ENCODE data around the gene KHDRBS2.

The KHDRBS2 gene

DNA sequence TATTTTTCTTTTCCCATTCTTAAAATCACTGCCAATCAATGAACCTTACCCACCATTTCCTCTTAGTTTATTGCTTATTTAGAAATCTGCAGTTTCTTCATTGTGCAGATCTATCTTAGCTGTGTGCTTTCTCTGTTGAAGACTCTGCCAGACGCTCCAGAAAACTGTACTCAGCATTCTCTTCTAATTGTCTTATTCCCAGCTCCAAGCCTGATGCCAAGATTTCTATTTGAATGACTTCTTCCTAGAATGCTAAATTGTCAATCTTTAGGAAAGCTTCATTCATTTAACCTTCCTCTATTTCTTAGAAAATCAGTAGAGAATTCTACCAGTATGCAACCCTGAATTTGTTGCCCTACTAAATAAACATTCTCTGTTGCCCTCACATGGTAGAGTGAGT lies 308.9 kb downstream of the KHDRBS2 start:
- no peak overlapping the region for H3K27ac ChIP-seq
- TF ChIP-seq, protein P1, sequence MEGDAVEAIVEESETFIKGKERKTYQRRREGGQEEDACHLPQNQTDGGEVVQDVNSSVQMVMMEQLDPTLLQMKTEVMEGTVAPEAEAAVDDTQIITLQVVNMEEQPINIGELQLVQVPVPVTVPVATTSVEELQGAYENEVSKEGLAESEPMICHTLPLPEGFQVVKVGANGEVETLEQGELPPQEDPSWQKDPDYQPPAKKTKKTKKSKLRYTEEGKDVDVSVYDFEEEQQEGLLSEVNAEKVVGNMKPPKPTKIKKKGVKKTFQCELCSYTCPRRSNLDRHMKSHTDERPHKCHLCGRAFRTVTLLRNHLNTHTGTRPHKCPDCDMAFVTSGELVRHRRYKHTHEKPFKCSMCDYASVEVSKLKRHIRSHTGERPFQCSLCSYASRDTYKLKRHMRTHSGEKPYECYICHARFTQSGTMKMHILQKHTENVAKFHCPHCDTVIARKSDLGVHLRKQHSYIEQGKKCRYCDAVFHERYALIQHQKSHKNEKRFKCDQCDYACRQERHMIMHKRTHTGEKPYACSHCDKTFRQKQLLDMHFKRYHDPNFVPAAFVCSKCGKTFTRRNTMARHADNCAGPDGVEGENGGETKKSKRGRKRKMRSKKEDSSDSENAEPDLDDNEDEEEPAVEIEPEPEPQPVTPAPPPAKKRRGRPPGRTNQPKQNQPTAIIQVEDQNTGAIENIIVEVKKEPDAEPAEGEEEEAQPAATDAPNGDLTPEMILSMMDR (conservative IDR thresholded peaks at IDR 0.05): no peak

DNA sequence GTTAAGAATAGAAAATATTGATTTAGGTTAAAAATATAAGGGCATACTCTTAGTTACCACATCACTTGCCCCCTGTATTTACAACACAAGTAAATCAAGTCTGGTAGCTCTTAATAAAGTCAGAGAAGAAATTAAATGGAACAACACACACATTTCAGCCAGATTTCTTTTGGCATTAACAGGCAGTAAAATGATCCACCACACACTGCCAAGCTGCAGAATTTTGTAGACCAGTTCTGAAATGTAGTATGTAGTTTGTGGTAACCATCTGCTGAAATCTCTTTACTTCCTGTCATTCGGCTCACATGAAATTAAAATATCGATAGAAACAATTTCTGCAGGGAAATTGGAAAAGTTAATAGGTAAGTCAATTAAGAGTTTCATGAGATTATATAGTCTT lies 326.8 kb downstream of the KHDRBS2 start:
- TF ChIP-seq, protein P1 (conservative IDR thresholded peaks at IDR 0.05): no peak

DNA sequence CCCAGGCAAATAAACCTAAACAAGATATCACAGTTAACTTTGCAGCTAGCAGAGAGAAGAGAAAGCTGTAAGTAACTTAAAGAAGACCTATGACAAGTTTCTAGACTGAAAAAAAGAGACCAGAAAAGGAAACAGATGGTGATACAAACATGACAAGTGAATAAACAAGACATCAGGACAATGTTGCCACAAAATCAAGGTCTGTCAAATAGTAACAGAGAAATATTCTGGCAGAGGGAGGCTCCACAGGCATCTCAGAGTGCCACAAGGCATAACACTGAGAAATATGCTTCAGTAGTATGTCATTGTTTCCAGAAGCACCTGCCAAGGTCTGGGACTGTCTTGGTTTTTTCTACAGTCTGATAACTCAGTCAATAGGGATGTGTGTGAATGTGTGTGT lies 332.2 kb downstream of the KHDRBS2 start:
- TF ChIP-seq, protein P1 (conservative IDR thresholded peaks at IDR 0.05): no peak
- H3K27ac ChIP-seq: no peak overlapping the region

More for the DNA sequence above, 326.8 kb downstream of the KHDRBS2 start:
- H3K27ac ChIP-seq: no peak overlapping the region

DNA sequence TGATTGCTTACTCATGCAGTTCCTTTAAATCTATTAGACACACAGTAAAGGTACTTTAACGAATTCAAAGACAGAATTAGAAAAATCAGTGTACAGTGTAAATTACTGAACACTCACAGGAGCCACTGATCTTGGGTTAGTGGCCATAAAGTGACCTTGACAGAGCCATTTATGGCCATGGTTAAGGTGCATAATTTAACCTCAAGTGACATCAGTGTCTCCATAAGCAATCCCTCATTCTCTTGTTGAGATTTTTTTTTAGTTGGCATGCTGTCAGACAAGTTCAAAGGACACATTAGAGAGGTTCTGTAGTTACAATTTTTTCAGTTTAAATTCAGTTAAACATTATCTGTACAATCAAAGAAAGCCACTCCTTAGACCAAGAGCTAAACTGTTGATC lies 334.4 kb downstream of the KHDRBS2 start:
- no peak overlapping the region for H3K27ac ChIP-seq
- TF ChIP-seq, protein P1 (conservative IDR thresholded peaks at IDR 0.05): no peak

DNA sequence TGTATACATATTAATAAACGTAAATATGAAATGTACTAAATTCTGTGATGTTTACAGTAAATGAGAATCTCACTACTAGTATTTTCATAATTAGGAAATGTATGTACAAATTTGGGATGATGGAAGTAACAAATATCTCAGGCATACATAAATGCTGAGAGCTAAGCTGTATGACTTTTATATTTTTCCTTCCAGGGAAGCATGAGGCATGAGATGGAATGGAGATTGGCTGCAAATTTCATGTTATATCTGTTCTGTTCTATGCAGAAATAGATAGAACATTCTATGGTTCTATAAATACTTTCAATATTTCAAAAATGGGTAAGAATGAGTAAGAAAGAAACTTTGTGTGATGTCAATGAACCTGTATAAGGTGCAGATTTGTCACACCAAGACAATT lies 335.2 kb downstream of the KHDRBS2 start:
- no peak overlapping the region for H3K27ac ChIP-seq
- TF ChIP-seq, protein P1 (conservative IDR thresholded peaks at IDR 0.05): no peak

DNA sequence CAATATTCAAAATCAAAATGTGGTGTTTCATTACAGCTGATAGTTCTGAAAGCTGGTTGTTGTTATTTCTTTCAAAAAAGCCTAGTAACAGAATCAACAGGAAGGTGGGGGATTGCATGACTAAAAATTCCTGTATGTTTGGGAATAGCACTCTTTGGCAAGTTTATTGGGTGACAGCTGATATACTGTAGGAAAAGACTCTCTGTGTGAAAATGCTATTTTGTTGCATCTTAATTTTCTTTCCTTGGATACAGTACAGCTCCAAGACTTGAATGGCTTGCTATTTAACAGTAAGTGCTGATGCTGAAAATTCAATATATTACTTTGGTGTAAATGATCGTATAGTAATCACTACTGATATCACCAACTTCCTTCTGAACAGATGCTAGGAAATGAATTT lies 336.1 kb downstream of the KHDRBS2 start:
- TF ChIP-seq, protein P1 (conservative IDR thresholded peaks at IDR 0.05): no peak
- H3K27ac ChIP-seq: no peak overlapping the region

DNA sequence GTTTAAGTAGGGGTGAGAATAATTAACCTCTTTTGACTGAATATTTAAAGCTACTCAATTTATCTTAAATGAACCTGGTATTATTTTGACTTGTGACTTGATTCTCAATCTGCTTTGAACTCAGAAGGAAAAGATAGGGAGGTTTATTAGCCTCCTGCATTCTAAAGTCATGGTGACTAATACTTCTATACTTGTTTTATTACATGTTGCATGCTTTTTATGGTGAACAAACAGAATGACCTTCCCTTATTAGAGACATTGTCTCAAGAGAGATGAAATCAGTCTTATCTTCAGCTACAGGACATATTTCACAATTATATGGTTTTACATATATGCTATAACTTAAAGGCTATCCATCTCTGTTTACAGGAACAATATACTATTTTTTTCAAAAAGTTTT lies 336.9 kb downstream of the KHDRBS2 start:
- no peak overlapping the region for H3K27ac ChIP-seq
- TF ChIP-seq, protein P1 (conservative IDR thresholded peaks at IDR 0.05): no peak

Measured in VCaP (cell line).